ENCODE results near the gene ALCAM.

ALCAM gene

DNA sequence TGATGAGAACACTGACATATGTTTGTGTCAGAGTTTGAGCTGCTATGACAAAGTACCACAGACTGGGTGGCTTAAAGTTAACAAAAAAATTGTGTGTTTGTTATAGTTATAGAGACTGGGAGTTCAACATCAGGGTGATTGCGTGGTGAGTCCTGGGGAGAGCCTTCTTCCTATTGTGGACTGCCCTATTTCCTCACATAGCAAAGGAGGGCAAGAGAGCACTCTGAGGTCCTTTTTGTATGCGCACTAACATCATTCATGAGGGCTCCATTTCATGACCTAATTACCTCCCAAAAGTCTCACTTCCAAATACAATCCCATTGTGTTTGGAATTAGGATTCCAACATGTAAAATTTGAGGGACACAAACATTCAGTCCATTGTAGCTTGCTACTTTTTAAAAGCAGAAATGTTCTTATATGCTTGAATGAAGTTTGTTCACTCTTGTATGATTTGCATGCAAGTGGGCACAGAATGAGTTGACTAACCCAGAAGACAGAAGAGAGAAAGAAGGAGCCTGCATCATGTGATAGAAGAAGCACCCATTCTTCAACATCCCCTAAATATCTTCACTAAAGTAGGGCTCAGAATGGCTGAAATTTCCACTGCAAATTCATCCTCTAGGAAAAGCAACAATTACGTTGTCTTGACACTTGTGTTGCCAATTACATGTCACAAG, 18.9 kb upstream of the ALCAM start:
- no peak overlapping the region for H3K4me2 ChIP-seq (ENCODE audit: low read depth, low read length)
- H3K36me3 ChIP-seq (replicated peaks; ENCODE audit: insufficient read depth, low read length), result no peaks in the 10 kb centered on the region
- no peaks in the 10 kb centered on the region for H3K9me2 ChIP-seq (replicated peaks; ENCODE audit: insufficient read depth, low read length)
- no peak overlapping the region for H2AFZ ChIP-seq (ENCODE audit: low read length)
- no peak overlapping the region for H3K9ac ChIP-seq (ENCODE audit: low read length)
- H3K27ac ChIP-seq (ENCODE audit: low read length), result no peak overlapping the region
- no peaks in the 10 kb centered on the region for H3K4me1 ChIP-seq (ENCODE audit: low read length)
- H3K4me3 ChIP-seq (ENCODE audit: low read length), result no peak overlapping the region
- H3F3A ChIP-seq (ENCODE audit: insufficient read depth, low read length), result no peaks in the 10 kb centered on the region
- TF ChIP-seq EZH2phosphoT487 (IDR thresholded peaks at IDR 0.05; ENCODE audit: low read length) (no peak), EZH2 (optimal IDR thresholded peaks at IDR 0.05; ENCODE audit: low read depth, low read length) (no peak)
- TF ChIP-seq, protein P1, sequence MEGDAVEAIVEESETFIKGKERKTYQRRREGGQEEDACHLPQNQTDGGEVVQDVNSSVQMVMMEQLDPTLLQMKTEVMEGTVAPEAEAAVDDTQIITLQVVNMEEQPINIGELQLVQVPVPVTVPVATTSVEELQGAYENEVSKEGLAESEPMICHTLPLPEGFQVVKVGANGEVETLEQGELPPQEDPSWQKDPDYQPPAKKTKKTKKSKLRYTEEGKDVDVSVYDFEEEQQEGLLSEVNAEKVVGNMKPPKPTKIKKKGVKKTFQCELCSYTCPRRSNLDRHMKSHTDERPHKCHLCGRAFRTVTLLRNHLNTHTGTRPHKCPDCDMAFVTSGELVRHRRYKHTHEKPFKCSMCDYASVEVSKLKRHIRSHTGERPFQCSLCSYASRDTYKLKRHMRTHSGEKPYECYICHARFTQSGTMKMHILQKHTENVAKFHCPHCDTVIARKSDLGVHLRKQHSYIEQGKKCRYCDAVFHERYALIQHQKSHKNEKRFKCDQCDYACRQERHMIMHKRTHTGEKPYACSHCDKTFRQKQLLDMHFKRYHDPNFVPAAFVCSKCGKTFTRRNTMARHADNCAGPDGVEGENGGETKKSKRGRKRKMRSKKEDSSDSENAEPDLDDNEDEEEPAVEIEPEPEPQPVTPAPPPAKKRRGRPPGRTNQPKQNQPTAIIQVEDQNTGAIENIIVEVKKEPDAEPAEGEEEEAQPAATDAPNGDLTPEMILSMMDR (IDR thresholded peaks at IDR 0.05; ENCODE audit: low read length), result no peak
- no peaks in the 10 kb centered on the region for H3K9me3 ChIP-seq (replicated peaks; ENCODE audit: insufficient read depth, low read length)
- H3K27me3 ChIP-seq (replicated peaks; ENCODE audit: insufficient read depth, low read length), result no peaks in the 10 kb centered on the region
- no peaks in the 10 kb centered on the region for H3K79me2 ChIP-seq (ENCODE audit: low read length)
- no peaks in the 10 kb centered on the region for H4K20me1 ChIP-seq (ENCODE audit: insufficient read depth, low read length)
- DNase-seq, result no peak

GRCh38 chr3:105348307-105348706, 18.4 kb upstream of the ALCAM start:
- H3K79me2 ChIP-seq (ENCODE audit: low read length), result no peaks in the 10 kb centered on the region
- H3K27ac ChIP-seq (ENCODE audit: low read length), result no peak overlapping the region
- no peak overlapping the region for H3K9ac ChIP-seq (ENCODE audit: low read length)
- no peak overlapping the region for H3K4me2 ChIP-seq (ENCODE audit: low read depth, low read length)
- no peaks in the 10 kb centered on the region for H4K20me1 ChIP-seq (ENCODE audit: insufficient read depth, low read length)
- no peaks in the 10 kb centered on the region for H3F3A ChIP-seq (ENCODE audit: insufficient read depth, low read length)
- no peak overlapping the region for H2AFZ ChIP-seq (ENCODE audit: low read length)
- H3K27me3 ChIP-seq (replicated peaks; ENCODE audit: insufficient read depth, low read length), result no peaks in the 10 kb centered on the region
- no peaks in the 10 kb centered on the region for H3K9me3 ChIP-seq (replicated peaks; ENCODE audit: insufficient read depth, low read length)
- no peak overlapping the region for H3K4me3 ChIP-seq (ENCODE audit: low read length)
- no peaks in the 10 kb centered on the region for H3K36me3 ChIP-seq (replicated peaks; ENCODE audit: insufficient read depth, low read length)
- H3K4me1 ChIP-seq (ENCODE audit: low read length), result no peaks in the 10 kb centered on the region
- no peak for DNase-seq
- H3K9me2 ChIP-seq (replicated peaks; ENCODE audit: insufficient read depth, low read length), result no peaks in the 10 kb centered on the region
- TF ChIP-seq EZH2phosphoT487 (IDR thresholded peaks at IDR 0.05; ENCODE audit: low read length), result no peak
- TF ChIP-seq, protein P1 (IDR thresholded peaks at IDR 0.05; ENCODE audit: low read length), result no peak
- no peak for TF ChIP-seq EZH2 (optimal IDR thresholded peaks at IDR 0.05; ENCODE audit: low read depth, low read length)

- Histone ChIP-seq H4K20me1 (ENCODE audit: insufficient read depth, low read length) (no peaks in the 10 kb centered on the region), H3K79me2 (ENCODE audit: low read length) (no peaks in the 10 kb centered on the region), H3K9me2 (replicated peaks; ENCODE audit: insufficient read depth, low read length) (no peaks in the 10 kb centered on the region), H3K27me3 (replicated peaks; ENCODE audit: insufficient read depth, low read length) (no peaks in the 10 kb centered on the region), H3K4me1 (ENCODE audit: low read length) (no peaks in the 10 kb centered on the region), H3K36me3 (replicated peaks; ENCODE audit: insufficient read depth, low read length) (no peaks in the 10 kb centered on the region), H2AFZ (ENCODE audit: low read length) (no peak overlapping the region), H3K4me3 (ENCODE audit: low read length) (no peak overlapping the region), H3K9me3 (replicated peaks; ENCODE audit: insufficient read depth, low read length) (no peaks in the 10 kb centered on the region), H3K27ac (ENCODE audit: low read length) (no peak overlapping the region), H3F3A (ENCODE audit: insufficient read depth, low read length) (no peaks in the 10 kb centered on the region), H3K9ac (ENCODE audit: low read length) (no peak overlapping the region), H3K4me2 (ENCODE audit: low read depth, low read length) (no peak overlapping the region)
- DNase-seq, result no peak
- TF ChIP-seq EZH2phosphoT487 (IDR thresholded peaks at IDR 0.05; ENCODE audit: low read length) (no peak), EZH2 (optimal IDR thresholded peaks at IDR 0.05; ENCODE audit: low read depth, low read length) (no peak)
- TF ChIP-seq, protein P1 (IDR thresholded peaks at IDR 0.05; ENCODE audit: low read length), result no peak
These were observed 16.9 kb upstream of the ALCAM start for GRCh38 chr3:105349684-105350387.
